ENCODE measurements around the gene ZNF268.

The ZNF268 gene

DNA sequence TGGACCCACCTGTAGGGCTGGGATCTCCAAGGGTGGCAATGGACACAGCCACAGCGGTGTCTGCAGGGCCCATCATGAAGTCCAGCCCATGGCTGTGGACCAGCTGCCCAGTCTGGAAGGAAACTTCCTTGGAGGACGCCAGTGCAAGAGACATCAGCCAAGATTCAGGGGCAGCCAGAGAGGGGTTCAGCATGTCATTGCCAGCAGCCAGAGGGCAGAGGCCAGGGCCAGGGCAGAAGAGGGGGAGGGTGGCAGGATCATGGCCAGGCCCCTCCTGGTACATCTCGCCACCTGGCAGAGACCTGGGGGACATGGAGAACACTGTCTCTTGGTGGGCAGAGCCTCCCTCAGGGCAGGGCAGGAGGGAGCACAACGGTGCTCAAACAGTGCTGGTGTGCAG, 44.2 kb downstream of the ZNF268 start:
- no peak overlapping the region for H3K4me3 ChIP-seq (ENCODE audit: low read depth, low read length)
- TF ChIP-seq, protein P1, sequence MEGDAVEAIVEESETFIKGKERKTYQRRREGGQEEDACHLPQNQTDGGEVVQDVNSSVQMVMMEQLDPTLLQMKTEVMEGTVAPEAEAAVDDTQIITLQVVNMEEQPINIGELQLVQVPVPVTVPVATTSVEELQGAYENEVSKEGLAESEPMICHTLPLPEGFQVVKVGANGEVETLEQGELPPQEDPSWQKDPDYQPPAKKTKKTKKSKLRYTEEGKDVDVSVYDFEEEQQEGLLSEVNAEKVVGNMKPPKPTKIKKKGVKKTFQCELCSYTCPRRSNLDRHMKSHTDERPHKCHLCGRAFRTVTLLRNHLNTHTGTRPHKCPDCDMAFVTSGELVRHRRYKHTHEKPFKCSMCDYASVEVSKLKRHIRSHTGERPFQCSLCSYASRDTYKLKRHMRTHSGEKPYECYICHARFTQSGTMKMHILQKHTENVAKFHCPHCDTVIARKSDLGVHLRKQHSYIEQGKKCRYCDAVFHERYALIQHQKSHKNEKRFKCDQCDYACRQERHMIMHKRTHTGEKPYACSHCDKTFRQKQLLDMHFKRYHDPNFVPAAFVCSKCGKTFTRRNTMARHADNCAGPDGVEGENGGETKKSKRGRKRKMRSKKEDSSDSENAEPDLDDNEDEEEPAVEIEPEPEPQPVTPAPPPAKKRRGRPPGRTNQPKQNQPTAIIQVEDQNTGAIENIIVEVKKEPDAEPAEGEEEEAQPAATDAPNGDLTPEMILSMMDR (IDR thresholded peaks at IDR 0.05; ENCODE audit: borderline replicate concordance, insufficient read depth, low read depth, low read length) = no peak

DNA sequence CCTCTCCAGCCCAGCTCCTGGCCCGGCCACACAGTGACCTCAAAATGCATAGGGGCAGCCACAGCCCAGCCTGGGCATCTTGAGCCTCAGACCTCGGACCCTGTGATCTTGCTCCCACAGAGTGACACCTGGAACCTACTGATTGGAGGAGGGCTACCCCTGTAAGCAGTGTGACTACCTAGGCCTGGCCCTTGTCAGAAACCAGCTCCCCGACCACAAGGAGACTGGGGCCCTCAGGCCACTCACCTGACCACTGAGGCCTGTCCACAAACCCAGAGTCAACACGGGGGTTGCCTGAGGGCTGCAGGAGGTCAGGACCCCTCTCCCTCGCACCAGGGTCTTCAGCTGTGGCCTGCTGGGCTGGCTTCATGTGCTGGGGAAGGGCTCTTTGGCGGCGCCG, 45.4 kb downstream of the ZNF268 start:
- TF ChIP-seq, protein P1 (IDR thresholded peaks at IDR 0.05; ENCODE audit: borderline replicate concordance, insufficient read depth, low read depth, low read length) = no peak
- no peak overlapping the region for H3K4me3 ChIP-seq (ENCODE audit: low read depth, low read length)

DNA sequence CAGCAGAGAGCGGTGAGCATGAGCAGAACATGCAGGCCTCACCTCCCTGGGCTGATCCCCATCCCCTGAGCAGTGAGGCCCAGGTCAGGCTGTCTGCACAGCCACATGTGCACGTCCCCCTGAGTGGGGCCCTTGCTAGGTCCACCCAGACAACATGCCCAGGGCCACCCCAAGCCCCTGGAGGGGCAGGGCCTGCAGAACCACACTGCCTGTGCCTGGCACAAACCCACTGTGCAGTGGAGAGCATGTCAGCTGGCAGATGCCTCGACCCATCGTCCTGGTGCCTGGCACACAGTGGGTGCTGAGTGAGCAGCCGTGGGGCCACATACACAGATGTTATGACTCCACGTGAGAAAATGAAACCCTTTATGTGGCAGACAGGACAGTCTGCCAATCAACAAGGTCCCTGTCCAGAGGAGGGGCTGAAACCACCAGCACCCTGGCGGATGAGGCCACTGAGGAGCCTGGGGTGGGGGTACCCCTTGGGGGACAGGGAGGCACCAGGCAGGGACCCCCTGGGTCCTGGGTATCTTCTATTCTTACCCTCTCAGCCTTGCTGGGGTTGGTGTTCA, 46.1 kb downstream of the ZNF268 start:
- TF ChIP-seq, protein P1 (IDR thresholded peaks at IDR 0.05; ENCODE audit: borderline replicate concordance, insufficient read depth, low read depth, low read length) = no peak

DNA sequence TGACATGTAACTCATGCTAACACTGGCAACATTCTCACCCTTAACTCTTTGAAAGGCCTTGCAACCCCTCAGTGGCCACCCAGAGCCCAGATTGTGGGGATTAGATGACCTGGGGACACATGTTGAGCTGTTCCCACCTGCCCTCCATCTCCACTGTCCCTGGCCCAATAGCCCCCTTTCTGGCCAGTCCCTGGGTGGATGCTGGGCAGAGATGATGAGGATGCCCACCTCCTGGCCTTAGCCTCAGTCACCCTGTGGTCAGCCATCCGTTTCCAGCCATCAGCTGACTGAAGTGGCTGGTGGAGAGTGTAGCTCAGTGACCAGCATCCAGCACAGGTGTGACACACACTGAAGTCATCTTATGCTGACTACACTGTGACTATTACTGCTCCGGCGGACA, 49.7 kb downstream of the ZNF268 start:
- H3K4me3 ChIP-seq (ENCODE audit: low read depth, low read length) = no peak overlapping the region
- TF ChIP-seq, protein P1 (IDR thresholded peaks at IDR 0.05; ENCODE audit: borderline replicate concordance, insufficient read depth, low read depth, low read length) = no peak

More for the DNA sequence above, 46.1 kb downstream of the ZNF268 start:
- H3K4me3 ChIP-seq (ENCODE audit: low read depth, low read length) = no peak overlapping the region

DNA sequence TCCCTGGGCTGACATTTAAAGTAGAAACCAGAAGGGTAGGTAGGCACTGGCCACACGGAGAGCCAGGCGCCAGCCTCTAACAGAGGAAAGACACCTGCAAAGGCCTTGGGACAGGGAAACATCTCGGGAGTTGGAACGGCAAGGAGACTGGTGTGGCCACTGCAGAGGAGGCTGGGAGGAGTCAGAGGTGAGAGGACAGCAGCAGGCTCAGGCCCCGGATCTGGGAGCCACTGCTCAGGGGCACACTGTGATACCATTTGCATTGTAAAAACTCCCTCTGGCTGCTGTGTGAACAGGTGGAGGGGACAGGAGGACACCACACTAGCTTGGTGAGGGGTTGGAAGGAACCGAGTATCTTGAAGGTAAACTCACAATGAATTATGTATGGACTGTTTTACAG, 51.7 kb downstream of the ZNF268 start:
- no peak overlapping the region for H3K4me3 ChIP-seq (ENCODE audit: low read depth, low read length)
- TF ChIP-seq, protein P1 (IDR thresholded peaks at IDR 0.05; ENCODE audit: borderline replicate concordance, insufficient read depth, low read depth, low read length) = no peak

DNA sequence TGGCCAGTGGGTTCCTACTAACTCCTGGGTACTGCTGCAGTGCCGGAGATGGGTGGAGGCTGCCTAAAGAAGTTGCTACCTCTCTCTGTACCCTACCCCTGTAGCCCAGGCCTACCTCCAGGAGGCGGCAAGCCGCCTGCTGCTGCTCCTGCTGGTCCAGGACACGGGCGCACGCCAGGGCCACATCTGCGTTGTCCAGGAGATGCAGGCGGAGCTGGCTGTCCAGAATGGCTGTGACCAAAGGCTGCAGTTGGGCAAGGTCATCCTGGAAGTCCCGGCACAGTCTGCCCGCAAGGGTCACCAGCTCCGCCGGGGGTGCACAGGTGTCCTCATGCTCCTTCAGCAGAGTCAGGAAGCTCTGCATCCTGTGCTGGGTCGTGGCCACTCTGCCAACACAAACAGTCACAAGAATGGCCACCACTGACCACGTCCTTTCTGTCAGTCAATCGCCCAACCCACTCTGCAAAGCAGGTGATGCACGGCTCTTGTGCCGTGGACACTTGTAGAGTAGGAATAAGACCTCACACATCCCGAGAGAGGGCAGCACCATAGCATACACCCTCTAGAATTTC, 52.8 kb downstream of the ZNF268 start:
- TF ChIP-seq, protein P1 (IDR thresholded peaks at IDR 0.05; ENCODE audit: borderline replicate concordance, insufficient read depth, low read depth, low read length) = no peak
- no peak overlapping the region for H3K4me3 ChIP-seq (ENCODE audit: low read depth, low read length)

DNA sequence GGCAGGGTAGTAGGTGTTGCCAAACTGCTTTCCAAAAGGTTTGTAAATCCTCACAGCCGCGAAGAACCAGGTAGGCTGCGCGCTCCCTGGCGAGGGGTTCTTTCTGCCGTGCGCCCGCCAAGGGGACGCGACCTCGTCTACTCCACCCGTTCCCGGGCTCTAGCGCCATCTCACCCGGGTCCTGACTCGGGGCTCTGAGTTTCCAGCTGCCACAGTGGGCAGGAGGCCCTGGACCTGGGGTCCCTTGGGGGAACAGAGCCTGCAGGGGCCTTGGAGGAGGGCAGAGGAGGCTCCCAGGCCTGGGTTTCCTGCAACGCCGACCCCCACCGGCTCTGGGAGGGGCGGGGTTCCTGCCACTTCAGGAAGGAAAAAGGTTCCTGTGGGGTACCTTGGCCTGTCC, 53.7 kb downstream of the ZNF268 start:
- H3K4me3 ChIP-seq (ENCODE audit: low read depth, low read length) = no peak overlapping the region
- TF ChIP-seq, protein P1 (IDR thresholded peaks at IDR 0.05; ENCODE audit: borderline replicate concordance, insufficient read depth, low read depth, low read length) = no peak

Data from GM12875 (cell line).